GM18867 (cell line): Measurements from ENCODE around the gene SLC6A9.
A peak's percentile ranks its signal among the peaks of the same experiment; 100 is the strongest.

Experiments used
- ATAC-seq: cut with Tn5 transposase; IDR thresholded peaks from one replicate; pipeline ENCODE4 v1.9.1; 2021; ENCODE audit warnings: mild to moderate bottlenecking, moderate library complexity; ENCODE audit not compliant: unreplicated experiment

SLC6A9 gene

GRCh38 chr1:43973981-43974442 is 57.2 kb downstream of the SLC6A9 start:
- no peak for ATAC-seq

GRCh38 chr1:43971336-43971980 is 59.8 kb downstream of the SLC6A9 start:
- ATAC-seq: no peak

- no peak for ATAC-seq
These were observed 60.4 kb downstream of the SLC6A9 start for GRCh38 chr1:43970911-43971310.

GRCh38 chr1:43970502-43970901 is 60.8 kb downstream of the SLC6A9 start:
- no peak for ATAC-seq

- ATAC-seq: peak; percentile 77
These were observed 61.4 kb downstream of the SLC6A9 start, which contains the start of gene DPH2 for GRCh38 chr1:43969746-43970466. Gene DPH2 (plus strand): TSS chr1:43970010. CDS start chr1:43970176, 166 bp downstream.

GRCh38 chr1:43969416-43969745 is 61.9 kb downstream of the SLC6A9 start:
- peak; percentile 3 for ATAC-seq

GRCh38 chr1:43968348-43968948 is 62.8 kb downstream of the SLC6A9 start:
- no peak for ATAC-seq

GRCh38 chr1:43965316-43965715 is 65.9 kb downstream of the SLC6A9 start:
- ATAC-seq: no peak

GRCh38 chr1:43963890-43964289 is 67.4 kb downstream of the SLC6A9 start:
- ATAC-seq: no peak

- ATAC-seq: no peak
These were observed 68.3 kb downstream of the SLC6A9 start for GRCh38 chr1:43963006-43963405.

GRCh38 chr1:43962324-43962723 is 68.9 kb downstream of the SLC6A9 start:
- ATAC-seq: no peak

- no peak for ATAC-seq
These were observed 69.6 kb downstream of the SLC6A9 start for GRCh38 chr1:43961692-43962091.

GRCh38 chr1:43960798-43961197 is 70.5 kb downstream of the SLC6A9 start:
- ATAC-seq: no peak

GRCh38 chr1:43958351-43959255 is 72.7 kb downstream of the SLC6A9 start:
- ATAC-seq: no peak

GRCh38 chr1:43957407-43958040 is 73.7 kb downstream of the SLC6A9 start:
- ATAC-seq: no peak

- no peak for ATAC-seq
These were observed 75.0 kb downstream of the SLC6A9 start for GRCh38 chr1:43956234-43956633.

GRCh38 chr1:43954036-43954435 is 77.2 kb downstream of the SLC6A9 start:
- no peak for ATAC-seq

GRCh38 chr1:43953361-43953760 is 77.9 kb downstream of the SLC6A9 start:
- ATAC-seq: no peak

- ATAC-seq: no peak
These were observed 78.4 kb downstream of the SLC6A9 start for GRCh38 chr1:43952731-43953346.
